ENCODE data around the gene DBN1.
A peak's percentile ranks its signal among the peaks of the same experiment; 100 is the strongest.

The DBN1 gene

DNA sequence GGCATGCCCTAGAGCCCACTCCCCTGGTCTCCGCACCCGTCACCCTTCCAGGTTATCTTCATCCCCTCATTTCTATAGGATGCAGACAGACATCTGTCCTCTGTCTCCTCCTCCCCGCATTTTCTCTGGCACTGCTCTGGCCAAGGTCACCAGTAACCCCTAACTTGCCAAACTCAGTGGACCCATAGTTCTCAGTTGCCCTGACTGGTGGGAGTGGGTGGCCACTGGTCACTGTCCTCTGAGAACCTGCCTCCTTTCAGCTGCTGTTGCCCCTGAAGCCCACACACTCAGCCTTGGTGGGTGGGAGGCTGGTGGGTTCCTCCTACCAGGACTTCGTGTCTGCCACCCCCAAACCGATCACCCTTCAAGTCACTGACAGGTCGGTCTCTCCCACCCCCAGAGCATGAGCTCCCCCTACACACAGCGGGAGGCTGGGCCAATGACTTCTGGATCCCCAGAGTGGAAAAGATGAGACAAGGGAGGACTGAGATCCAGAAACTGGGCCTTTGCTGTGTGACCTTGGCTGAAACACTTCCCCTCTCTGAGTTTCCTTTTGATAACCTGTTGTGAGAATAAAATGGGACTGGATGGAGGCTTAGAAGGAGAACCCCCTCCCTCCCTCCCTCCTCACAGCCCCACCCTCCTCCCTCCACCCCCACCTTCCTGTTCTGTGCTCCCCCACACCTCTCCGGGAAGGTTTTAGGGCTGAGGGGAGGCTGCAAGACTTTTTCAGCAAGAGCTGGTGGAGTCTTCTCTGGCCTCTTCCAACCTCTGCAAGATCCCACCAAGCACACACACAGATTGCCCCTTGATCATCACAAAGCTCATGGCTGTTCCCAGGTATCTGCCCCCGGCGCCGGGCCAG is 2.4 kb upstream of the DBN1 start:
- no peak overlapping the region for H3K4me3 ChIP-seq (ENCODE audit: severe bottlenecking)
- no peaks in the 10 kb centered on the region for H3K9me3 ChIP-seq (ENCODE audit: severe bottlenecking)
- H3K36me3 ChIP-seq (ENCODE audit: low read depth) = peaks cover 5% of the 10 kb centered on the region; the same call in 1 of the 2 replicates
- ATAC-seq (ENCODE audit: low read depth) (no peak), DNase-seq (ENCODE audit: low spot score) (no peak)
- no peak overlapping the region for H3K27ac ChIP-seq (ENCODE audit: poor library complexity, severe bottlenecking)
- TF ChIP-seq, protein P1, sequence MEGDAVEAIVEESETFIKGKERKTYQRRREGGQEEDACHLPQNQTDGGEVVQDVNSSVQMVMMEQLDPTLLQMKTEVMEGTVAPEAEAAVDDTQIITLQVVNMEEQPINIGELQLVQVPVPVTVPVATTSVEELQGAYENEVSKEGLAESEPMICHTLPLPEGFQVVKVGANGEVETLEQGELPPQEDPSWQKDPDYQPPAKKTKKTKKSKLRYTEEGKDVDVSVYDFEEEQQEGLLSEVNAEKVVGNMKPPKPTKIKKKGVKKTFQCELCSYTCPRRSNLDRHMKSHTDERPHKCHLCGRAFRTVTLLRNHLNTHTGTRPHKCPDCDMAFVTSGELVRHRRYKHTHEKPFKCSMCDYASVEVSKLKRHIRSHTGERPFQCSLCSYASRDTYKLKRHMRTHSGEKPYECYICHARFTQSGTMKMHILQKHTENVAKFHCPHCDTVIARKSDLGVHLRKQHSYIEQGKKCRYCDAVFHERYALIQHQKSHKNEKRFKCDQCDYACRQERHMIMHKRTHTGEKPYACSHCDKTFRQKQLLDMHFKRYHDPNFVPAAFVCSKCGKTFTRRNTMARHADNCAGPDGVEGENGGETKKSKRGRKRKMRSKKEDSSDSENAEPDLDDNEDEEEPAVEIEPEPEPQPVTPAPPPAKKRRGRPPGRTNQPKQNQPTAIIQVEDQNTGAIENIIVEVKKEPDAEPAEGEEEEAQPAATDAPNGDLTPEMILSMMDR (IDR thresholded peaks at IDR 0.05; ENCODE audit: poor library complexity, severe bottlenecking) = no peak
- H3K4me1 ChIP-seq (ENCODE audit: insufficient read depth, poor library complexity, severe bottlenecking) = peaks cover 23% of the 10 kb centered on the region
- H3K27me3 ChIP-seq (ENCODE audit: insufficient read depth, poor library complexity, severe bottlenecking) = no peaks in the 10 kb centered on the region

DNA sequence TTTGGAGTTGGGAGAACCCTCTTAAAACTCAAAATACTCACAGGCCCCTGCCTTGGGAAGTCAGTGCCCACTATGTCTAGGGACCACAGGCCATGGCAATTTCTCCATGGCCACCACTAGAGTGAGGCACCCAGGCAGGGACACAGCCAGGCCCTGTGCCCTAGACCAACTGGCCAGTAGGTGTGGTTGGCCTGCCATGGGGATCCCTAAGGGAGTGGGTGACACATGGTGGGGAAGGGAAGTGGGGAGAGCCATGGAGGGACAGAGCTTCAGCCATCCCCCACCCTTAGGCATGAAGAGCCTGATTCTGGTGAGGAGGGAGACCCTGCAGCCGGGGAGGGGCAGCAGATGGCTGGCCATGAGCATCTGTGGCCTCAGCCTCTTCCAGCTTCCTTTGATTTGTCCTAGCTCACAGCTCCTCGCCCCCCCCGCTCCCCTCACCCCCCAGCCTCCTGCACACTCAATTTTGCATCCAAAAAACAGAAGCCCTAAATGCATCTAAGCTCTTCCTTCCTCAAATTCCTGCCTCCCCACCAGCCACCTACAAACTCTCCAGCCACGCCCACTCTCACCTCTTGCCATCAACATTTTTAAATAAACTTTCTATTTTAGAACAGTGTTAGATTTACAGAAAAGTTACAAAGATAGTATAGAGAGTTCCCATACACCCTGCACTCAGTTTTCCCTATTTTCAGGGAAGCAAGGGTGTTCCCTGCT is 1.6 kb upstream of the DBN1 start:
- Histone ChIP-seq H3K4me1 (ENCODE audit: insufficient read depth, poor library complexity, severe bottlenecking) (peaks cover 23% of the 10 kb centered on the region), H3K27ac (ENCODE audit: poor library complexity, severe bottlenecking) (no peak overlapping the region), H3K9me3 (ENCODE audit: severe bottlenecking) (no peaks in the 10 kb centered on the region), H3K27me3 (ENCODE audit: insufficient read depth, poor library complexity, severe bottlenecking) (no peaks in the 10 kb centered on the region), H3K4me3 (ENCODE audit: severe bottlenecking) (no peak overlapping the region), H3K36me3 (ENCODE audit: low read depth) (peaks cover 5% of the 10 kb centered on the region; the same call in 1 of the 2 replicates)
- TF ChIP-seq, protein P1 (IDR thresholded peaks at IDR 0.05; ENCODE audit: poor library complexity, severe bottlenecking) = no peak
- DNase-seq (ENCODE audit: low spot score) (no peak), ATAC-seq (ENCODE audit: low read depth) (no peak)

DNA sequence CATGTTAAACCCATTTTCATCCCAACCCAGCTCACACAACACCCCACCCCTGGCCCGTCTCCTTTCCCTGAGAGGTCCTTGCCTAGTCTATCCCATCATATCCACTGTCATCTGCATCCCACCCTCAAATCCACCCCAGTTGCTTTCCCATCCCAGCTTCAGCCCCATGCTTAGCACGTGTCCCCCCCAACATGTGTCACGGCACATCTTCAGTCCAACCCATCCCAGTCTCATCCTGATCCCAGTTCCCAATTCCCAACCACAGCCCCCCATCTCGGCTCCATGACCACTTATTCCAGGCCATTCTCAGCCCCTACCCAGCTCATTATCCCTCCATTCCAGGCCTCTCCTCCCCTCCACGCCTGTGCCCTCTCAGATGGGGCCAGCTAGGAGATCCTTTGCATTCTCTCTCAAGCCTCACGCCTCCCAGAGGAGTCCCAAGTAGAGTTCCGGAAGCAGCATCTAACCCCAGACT is 605 bp upstream of the DBN1 start:
- Histone ChIP-seq H3K4me1 (ENCODE audit: insufficient read depth, poor library complexity, severe bottlenecking) (peaks cover 21% of the 10 kb centered on the region), H3K36me3 (ENCODE audit: low read depth) (peaks cover 5% of the 10 kb centered on the region; the same call in 1 of the 2 replicates), H3K9me3 (ENCODE audit: severe bottlenecking) (no peaks in the 10 kb centered on the region), H3K27me3 (ENCODE audit: insufficient read depth, poor library complexity, severe bottlenecking) (no peaks in the 10 kb centered on the region), H3K4me3 (ENCODE audit: severe bottlenecking) (no peak overlapping the region), H3K27ac (ENCODE audit: poor library complexity, severe bottlenecking) (no peak overlapping the region)
- DNase-seq (ENCODE audit: low spot score) (no peak), ATAC-seq (ENCODE audit: low read depth) (no peak)
- TF ChIP-seq, protein P1 (IDR thresholded peaks at IDR 0.05; ENCODE audit: poor library complexity, severe bottlenecking) = no peak

DNA sequence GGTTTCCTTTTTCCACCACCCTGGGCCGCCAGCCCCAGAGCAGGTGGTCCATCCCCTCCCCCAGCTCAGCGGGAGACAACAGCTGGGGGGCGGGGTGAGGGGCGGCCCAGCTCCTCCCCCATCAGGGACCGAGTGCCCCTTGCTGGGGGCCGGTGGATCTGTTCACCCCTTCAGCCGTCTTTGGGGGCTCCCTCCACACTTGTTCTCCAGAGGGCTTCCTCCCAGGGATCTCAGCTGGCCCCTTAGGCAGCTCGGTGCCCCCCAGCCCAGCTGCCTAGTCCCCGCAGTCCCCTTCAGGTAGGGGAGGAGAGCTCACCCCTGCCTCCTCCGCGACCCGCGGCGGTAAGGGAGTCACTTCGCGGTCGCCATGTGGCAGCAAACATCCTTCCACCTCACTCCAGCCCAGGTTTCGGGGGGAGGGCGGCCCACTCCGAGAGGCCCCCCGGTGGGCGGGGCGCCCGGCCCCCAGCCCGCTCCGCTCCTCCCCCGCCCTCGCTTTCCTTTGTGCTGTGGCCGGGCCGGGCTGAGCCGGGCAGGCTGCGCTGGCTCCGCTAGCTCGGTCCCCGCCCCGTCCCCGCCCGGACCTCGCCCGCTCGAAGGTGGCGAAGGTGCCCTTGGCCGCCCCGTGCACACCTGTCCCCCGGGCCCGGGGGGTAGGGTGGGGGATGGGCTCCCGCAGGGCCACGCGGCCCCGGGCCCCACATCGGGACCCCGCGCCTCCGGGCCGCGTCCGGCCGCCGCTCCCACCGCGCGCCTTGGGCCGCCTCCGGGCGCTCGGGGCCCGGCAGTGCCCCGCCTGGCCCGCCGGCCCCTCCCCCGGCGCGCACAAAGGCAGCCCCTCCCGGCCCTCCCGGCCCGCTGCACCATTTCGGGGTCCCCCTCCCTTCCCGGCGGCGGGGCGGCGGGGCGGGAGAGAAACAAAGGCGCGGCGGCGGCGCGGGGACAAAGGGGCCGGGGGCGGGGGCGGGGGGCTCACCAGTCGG is 683 bp downstream of the DBN1 start:
- Histone ChIP-seq H3K4me3 (ENCODE audit: severe bottlenecking) (peak overlapping the region; percentile 97), H3K27me3 (ENCODE audit: insufficient read depth, poor library complexity, severe bottlenecking) (no peaks in the 10 kb centered on the region), H3K9me3 (ENCODE audit: severe bottlenecking) (no peaks in the 10 kb centered on the region), H3K27ac (ENCODE audit: poor library complexity, severe bottlenecking) (peak overlapping the region; percentile 69), H3K36me3 (ENCODE audit: low read depth) (peaks cover 15% of the 10 kb centered on the region), H3K4me1 (ENCODE audit: insufficient read depth, poor library complexity, severe bottlenecking) (peaks cover 15% of the 10 kb centered on the region)
- no peak for DNase-seq (ENCODE audit: low spot score)
- peak; percentile 24 for ATAC-seq (ENCODE audit: low read depth)
- TF ChIP-seq, protein P1 (IDR thresholded peaks at IDR 0.05; ENCODE audit: poor library complexity, severe bottlenecking) = no peak

Data from RWPE2 (cell line).